Measurements from ENCODE around the gene PLK3. TPM values are rescaled to one million over a fixed set of nuclear protein-coding genes. Genes with fewer than 3 reads are reported as not detected.
"Not testable (repeated sequence)": the region's sequence is repeated elsewhere in the genome, so short reads cannot be mapped to it uniquely, and the experiment has no call there.

The PLK3 gene
- total RNA-seq, 1 donor: 44.0 TPM

DNA sequence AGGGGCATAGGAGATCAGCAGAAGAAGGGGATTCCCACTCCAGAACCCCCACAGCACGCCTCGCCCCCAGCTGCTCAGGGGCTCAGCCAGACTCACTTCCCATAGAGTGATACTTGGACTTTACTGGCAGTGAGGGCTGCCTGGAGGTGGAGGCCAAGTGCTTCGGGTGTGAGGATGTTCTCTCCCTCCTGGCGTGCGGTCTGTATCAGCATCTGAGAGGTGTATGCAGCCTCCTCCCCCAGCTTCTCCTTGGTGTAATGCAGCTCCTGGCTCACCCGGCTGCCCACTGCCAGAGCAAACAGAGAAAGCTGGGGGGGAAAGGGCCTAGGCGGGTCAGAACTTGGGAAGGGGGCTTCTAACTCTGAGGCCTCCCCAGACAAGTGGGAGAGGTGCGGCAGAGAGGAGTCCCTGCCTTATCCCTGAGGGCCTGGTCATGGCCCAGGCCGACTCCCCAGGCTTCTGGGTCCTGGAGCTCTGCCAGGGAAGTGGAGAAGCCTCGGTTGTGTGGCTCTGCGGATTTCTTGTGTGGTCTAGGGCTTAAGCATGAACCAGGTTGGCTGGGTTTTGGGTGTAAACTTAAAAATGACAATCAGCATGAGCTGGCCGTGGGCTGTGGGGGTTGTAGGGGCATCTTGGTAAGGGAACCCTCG lies 32.0 kb downstream of the PLK3 start:
- TF ChIP-seq, protein P1, sequence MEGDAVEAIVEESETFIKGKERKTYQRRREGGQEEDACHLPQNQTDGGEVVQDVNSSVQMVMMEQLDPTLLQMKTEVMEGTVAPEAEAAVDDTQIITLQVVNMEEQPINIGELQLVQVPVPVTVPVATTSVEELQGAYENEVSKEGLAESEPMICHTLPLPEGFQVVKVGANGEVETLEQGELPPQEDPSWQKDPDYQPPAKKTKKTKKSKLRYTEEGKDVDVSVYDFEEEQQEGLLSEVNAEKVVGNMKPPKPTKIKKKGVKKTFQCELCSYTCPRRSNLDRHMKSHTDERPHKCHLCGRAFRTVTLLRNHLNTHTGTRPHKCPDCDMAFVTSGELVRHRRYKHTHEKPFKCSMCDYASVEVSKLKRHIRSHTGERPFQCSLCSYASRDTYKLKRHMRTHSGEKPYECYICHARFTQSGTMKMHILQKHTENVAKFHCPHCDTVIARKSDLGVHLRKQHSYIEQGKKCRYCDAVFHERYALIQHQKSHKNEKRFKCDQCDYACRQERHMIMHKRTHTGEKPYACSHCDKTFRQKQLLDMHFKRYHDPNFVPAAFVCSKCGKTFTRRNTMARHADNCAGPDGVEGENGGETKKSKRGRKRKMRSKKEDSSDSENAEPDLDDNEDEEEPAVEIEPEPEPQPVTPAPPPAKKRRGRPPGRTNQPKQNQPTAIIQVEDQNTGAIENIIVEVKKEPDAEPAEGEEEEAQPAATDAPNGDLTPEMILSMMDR (IDR thresholded peaks at IDR 0.05; ENCODE audit: insufficient read depth, low read depth, low read length): no peak
- no peak overlapping the region for H3K4me3 ChIP-seq (ENCODE audit: low read depth, low read length)
- DNase-seq (ENCODE audit: low read depth): no peak

DNA sequence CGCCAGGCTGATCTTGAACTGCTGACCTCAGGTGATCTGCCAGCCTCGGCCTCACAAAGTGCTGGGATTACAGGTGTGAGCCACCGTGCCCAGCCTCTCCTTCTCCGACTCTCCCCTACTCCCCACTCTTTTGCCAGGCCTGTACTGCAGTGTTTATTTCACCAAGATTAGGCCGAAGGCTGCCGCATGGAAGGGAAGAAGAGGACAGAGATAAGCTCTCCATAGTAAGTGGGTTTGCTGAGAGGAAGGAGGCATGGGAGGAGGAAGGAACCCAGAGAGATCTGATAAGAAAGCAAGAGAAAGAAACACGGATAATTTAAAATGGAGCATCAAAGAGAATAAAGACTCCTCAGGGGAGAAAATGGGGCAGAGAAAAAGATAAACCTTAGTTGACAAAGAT lies 34.2 kb downstream of the PLK3 start:
- TF ChIP-seq, protein P1 (IDR thresholded peaks at IDR 0.05; ENCODE audit: insufficient read depth, low read depth, low read length): no peak

DNA sequence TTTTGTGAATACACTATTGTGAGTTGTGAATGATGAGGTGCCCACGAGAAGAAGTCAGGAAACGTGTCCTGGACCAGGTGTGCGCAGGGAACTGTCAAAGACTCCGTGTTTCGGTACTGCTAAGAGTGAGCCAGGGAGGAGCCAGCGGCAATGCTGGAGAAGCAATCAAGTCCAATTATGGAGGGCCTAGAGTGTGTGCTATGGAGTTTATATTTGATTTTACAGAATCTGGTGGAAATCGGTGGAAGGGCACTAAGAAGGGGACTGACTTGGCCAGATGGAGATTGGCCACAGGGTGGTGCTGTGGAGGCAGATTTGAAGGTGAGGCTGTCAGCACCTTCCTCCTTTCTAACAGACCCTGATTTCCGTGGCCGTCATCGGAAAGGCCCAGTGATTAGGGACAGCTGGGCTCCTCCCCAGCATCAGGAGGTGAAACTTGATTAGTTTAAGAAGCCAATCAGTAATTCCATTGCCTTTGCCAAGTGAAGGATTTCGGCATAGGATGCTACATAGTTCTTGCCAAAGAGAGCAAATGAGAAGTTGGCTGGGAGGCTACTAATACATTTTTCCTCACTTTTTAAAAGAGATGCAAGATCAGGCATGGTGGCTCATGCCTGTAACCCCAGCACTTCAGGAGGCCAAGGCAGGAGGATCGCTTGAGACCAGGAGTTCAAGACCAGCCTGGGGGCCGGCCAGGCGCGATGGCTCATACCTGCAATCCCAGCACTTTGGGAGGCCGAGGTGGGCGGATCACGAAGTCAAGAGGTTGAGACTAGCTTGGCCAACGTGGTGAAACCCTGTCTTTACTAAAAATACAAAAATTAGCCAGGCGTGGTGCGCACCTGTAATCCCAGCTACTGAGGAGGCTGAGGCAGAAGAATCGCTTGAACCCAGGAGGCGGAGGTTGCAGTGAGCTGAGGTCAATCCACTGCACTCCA lies 35.8 kb downstream of the PLK3 start:
- DNase-seq (ENCODE audit: low read depth): peak; percentile 86
- H3K4me3 ChIP-seq (ENCODE audit: low read depth, low read length): no peak overlapping the region
- TF ChIP-seq, protein P1 (IDR thresholded peaks at IDR 0.05; ENCODE audit: insufficient read depth, low read depth, low read length): peak; percentile 90

More for the DNA sequence above, 34.2 kb downstream of the PLK3 start:
- H3K4me3 ChIP-seq (ENCODE audit: low read depth, low read length): no peak overlapping the region
- DNase-seq (ENCODE audit: low read depth): no peak

DNA sequence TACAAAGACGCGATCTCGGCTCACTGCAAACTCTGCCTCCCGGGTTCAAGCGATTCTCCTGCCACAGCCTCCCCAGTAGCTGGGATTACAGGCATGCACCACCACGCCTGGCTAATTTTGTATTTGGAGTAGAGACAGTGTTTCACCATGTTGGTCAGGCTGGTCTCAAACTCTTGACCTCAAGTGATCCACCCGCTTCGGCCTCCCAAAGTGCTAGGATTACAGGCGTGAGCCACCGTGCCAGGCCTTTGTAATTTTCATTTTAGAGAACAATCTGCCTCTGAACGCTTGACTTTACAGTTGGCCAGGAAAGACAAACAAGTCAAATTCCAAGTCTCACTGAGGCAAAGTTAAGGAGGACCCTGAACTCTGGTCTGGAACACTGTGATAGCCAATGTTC lies 38.1 kb downstream of the PLK3 start:
- not testable (repeated sequence) for DNase-seq (ENCODE audit: low read depth); H3K4me3 ChIP-seq (ENCODE audit: low read depth, low read length)

DNA sequence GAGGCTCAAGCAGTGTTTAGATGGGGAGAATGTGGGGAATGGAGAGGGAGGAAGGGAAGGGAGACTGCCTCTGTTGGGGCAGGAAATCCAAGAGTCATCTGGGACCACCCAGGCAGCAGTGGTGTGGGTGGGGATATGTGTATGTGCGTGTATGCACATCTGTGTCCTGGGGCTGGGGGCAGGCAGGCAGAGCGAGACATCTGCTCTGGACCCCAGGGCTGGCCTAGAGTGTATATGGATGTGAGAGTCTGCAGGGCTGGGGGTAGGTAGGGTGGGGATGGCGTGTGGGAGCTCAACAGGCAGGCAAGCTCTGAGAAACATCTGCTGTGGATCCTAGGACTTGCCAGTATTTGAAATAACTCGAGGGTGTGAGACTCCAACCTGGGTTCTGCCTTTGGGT lies 39.4 kb downstream of the PLK3 start:
- TF ChIP-seq, protein P1 (IDR thresholded peaks at IDR 0.05; ENCODE audit: insufficient read depth, low read depth, low read length): no peak
- DNase-seq (ENCODE audit: low read depth): no peak
- H3K4me3 ChIP-seq (ENCODE audit: low read depth, low read length): no peak overlapping the region

DNA sequence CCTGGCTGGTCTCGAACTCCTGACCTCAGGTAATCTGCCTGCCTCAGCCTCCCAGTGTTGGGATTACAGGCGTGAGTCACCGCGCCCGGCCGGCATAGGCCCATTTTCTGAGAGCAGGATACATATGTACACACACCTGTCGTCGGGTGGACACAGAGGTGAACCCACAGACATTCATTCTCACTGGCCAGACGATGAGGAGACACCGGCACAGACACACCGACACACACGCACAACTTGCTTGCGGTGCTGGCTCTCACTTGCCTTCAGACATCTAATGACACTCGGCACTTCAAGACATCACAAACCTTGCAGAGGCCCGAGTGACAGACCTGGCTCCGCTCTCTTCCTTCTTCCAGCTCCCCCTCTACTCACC lies 42.3 kb downstream of the PLK3 start:
- H3K4me3 ChIP-seq (ENCODE audit: low read depth, low read length): peak overlapping the region; percentile 68
- TF ChIP-seq, protein P1 (IDR thresholded peaks at IDR 0.05; ENCODE audit: insufficient read depth, low read depth, low read length): no peak

DNA sequence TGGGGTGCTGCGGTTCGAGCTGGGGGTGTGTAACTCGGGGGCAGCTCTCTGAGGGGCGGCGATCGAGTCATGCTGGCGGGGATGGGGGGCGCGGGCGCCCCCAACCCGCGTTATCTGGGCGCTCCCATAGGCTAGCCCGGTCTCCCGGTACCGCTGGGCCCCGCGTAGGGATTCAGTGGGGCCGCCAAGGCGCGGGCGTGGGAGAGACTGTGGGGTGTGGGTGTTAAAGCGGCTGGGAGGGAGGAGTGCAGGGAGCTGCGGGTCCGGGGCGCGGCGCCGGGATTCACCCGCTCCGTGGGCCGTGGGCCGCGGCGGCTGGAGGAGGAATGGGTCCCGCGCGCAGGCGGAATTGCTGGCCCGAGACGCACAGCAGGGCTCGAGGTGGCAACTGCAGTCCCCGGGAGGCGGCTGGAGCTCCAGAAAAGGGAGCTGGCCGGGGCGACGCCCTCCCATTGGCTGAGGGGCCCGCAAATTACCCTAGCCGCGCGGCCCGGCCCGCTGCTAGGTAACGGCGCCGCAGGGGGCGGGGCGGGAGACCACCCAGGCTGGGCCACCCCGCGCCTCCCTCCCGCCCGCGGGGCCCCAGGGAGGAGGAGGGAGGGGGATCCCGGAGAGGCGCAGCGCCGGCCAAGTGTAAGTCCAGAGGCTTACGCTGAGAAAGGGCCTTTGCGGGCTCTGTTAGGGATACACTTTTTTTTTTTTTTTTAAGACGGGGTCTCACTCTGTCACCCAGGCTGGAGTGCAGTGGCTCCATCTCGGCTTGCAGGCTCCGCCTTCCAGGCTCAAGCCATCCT lies 42.9 kb downstream of the PLK3 start, which contains the start of gene PTCH2:
Gene PTCH2 (minus strand): TSS at position 392 of the 794 bp plus-strand sequence. CDS start 321 bp downstream, at position 71.
- peak within 1 kb of the TSS; percentile 68 for H3K4me3 ChIP-seq (ENCODE audit: low read depth, low read length)
- TF ChIP-seq, protein P1 (IDR thresholded peaks at IDR 0.05; ENCODE audit: insufficient read depth, low read depth, low read length): no peak
- DNase-seq (ENCODE audit: low read depth): peak; percentile 85

More for the DNA sequence above, 42.3 kb downstream of the PLK3 start:
- DNase-seq (ENCODE audit: low read depth): no peak

Data from fibroblast of villous mesenchyme (primary cell).